Ovary (tissue), 9 donors: Measurements from ENCODE around the gene ST7. TPM values are rescaled to one million over a fixed set of nuclear protein-coding genes. Genes with fewer than 3 reads are reported as not detected.

Experiments used
- DNase-seq, 5 donors: peaks; one replicate each; pipeline ENCODE4 v3.0.0-alpha.2; 2019 to 2020
- H3K27ac ChIP-seq, 2 donors: fragments of 200-600 bp; one replicate each; pipeline versions ENCODE4 v1.5.1 to v1.8.0; 2019 to 2022
- H3K27me3 ChIP-seq: fragments of 200-600 bp; one replicate; pipeline ENCODE4 v1.8.0; 2022
- H3K36me3 ChIP-seq: fragments of 200-600 bp; sonication (generic); one replicate; pipeline ENCODE4 v1.5.1; 2019
- H3K4me1 ChIP-seq: one replicate; pipeline ENCODE4 v1.8.1; 2013; ENCODE audit warnings: mild to moderate bottlenecking, moderate library complexity; ENCODE audit not compliant: insufficient read depth
- H3K4me3 ChIP-seq: fragments of 200-600 bp; sonication (generic); one replicate; pipeline ENCODE4 v1.5.1; 2017
- H3K9me3 ChIP-seq, 2 donors: fragments of 200-600 bp in 1 of 2; sonication (generic) in 1 of 2; one replicate each; pipeline versions ENCODE4 v1.5.1 to v1.8.1; 2013 to 2019; ENCODE audit warnings: mild to moderate bottlenecking in 1 of 2, moderate library complexity in 1 of 2
- CTCF ChIP-seq, 3 donors: fragments of 450-650 bp in 2 of 3; fragments of 200-600 bp in 1 of 3; IDR thresholded peaks; one replicate each; pipeline versions ENCODE4 v1.5.1 to v1.8.0; 2016 to 2022; ENCODE audit warnings: antibody characterized with exemption in 3 of 3, mild to moderate bottlenecking in 1 of 3
- EP300 ChIP-seq: sonication (generic); formaldehyde crosslinking; IDR thresholded peaks from one replicate; pipeline ENCODE4 v1.6.1; 2017; ENCODE audit warnings: antibody characterized with exemption
- POLR2A ChIP-seq: fragments of 450-650 bp; IDR thresholded peaks from one replicate; pipeline ENCODE4 v1.6.1; 2017; ENCODE audit warnings: antibody characterized with exemption, mild to moderate bottlenecking, moderate library complexity
- WGBS, 3 donors: extraction: QIAGEN DNeasy Blood & Tissue Kit in 1 of 3; methylation state at CpG; one replicate each; pipeline versions ENCODE4 v1.1.5 to v1.1.7; 2013 to 2017; 5-methylcytosine and 5-hydroxymethylcytosine counted together
- intact Hi-C, 4 donors: fragments of 100-400 bp; cut with DNase I; formaldehyde crosslinking; loops; one replicate each; pipeline versions ENCODE4 v1.11.0 to v1.15.1; 2022 to 2023
- polyA plus RNA-seq, 2 donors: library from polyadenylated mRNA; stranded (reverse); fragments of 200-250 nt in 1 of 2; fragments of 350-450 nt in 1 of 2; fragmentation: Illumina TruSeq in 1 of 2; extraction: RNeasy Lipid Tissue Mini Kit (QIAGEN cat#74804) in 1 of 2; gene quantifications; one replicate each; pipeline ENCODE4 v1.2.3, GENCODE V29; 2013 to 2014
- total RNA-seq, 7 donors: library from RNA; depleted of rRNA in 2 of 7; stranded (reverse); fragments of >200 nt in 2 of 7; fragmentation: NEBNext Ultra II Directional in 3 of 7; extraction: Animal tissue kit (Norgen Biotek cat#: 25700) in 3 of 7; gene quantifications; one replicate each; pipeline versions ENCODE4 v1.1.0 to v1.2.4, GENCODE V29; 2016 to 2023
- donor health status: DM: no; HTN: no; CAD: no; lungs with moderate emphysema.
- donor health status: DM: no; HTN: no; CAD: no.
- donor health status: Bipolar disorder and iron deficiency.
- donor health status: DM: yes; HTN: yes; CAD: no.
- donor health status: DM: no; HTN: no; CAD: no.
- donor health status: DM: yes; HTN: yes; CAD: no.

Gene ST7
- total and polyA plus RNA-seq, 9 donors, result 14.1 to 37.7 (median 18.8) TPM

GRCh38 chr7:116966601-116967000 lies 13.3 kb downstream of the ST7 start:
- no peak overlapping the region for H3K27ac ChIP-seq

DNA sequence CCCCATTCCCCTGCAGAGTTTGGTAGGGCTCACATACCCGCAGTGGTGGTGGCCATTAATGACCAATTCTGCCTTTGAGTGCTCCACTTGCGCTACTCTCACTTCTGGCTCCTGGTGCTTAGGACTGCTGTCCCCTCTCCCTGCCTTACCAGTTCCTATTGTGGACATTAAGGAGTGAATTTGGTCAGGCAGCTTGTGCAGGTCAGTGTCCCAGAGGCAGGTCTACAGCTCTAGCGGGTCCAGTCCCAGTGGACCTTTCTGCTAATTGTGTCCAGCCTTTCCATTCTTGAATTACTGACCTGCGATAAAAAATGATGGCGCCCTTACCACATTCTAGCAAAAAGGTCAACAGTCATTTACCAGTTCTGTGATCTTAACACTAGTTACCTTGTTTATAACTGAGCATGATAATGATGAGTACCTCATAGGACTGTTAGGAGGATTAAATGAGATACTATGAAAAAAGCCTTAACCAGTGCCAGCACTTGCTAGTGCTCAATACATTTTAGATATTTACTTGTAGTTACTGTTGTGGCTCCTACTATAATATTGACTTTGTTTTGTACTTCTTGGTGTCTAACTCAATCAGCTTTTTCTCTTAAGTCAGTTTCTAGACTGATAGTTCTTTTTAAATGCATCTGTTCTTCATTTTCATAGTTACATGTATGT lies 14.1 kb downstream of the ST7 start:
- no peaks in the 10 kb centered on the region for H3K9me3 ChIP-seq
- H3K36me3 ChIP-seq, result no peaks in the 10 kb centered on the region
- no peak for TF ChIP-seq POLR2A
- TF ChIP-seq EP300, result no peak
- TF ChIP-seq CTCF (IDR thresholded peaks at IDR 0.05), result no peak
- 99 to 100% (median 99%) methylated on average over 5 of the region's 5 CpGs for WGBS, 3 donors
- no peak overlapping the region for H3K4me3 ChIP-seq
- DNase-seq, result no peak
- no peaks in the 10 kb centered on the region for H3K4me1 ChIP-seq
- H3K27ac ChIP-seq, result no peak overlapping the region
- intact Hi-C loops, result no loop called here
- no peaks in the 10 kb centered on the region for H3K27me3 ChIP-seq

More at GRCh38 chr7:116966601-116967000, 13.3 kb downstream of the ST7 start:
- Histone ChIP-seq H3K9me3 (no peaks in the 10 kb centered on the region), H3K36me3 (no peaks in the 10 kb centered on the region), H3K27me3 (no peaks in the 10 kb centered on the region), H3K4me1 (no peaks in the 10 kb centered on the region), H3K4me3 (no peak overlapping the region)
- TF ChIP-seq POLR2A, result no peak
- no peak for TF ChIP-seq EP300
- TF ChIP-seq CTCF (IDR thresholded peaks at IDR 0.05), result no peak
- intact Hi-C loops, result no loop called here
- no peak for DNase-seq

DNA sequence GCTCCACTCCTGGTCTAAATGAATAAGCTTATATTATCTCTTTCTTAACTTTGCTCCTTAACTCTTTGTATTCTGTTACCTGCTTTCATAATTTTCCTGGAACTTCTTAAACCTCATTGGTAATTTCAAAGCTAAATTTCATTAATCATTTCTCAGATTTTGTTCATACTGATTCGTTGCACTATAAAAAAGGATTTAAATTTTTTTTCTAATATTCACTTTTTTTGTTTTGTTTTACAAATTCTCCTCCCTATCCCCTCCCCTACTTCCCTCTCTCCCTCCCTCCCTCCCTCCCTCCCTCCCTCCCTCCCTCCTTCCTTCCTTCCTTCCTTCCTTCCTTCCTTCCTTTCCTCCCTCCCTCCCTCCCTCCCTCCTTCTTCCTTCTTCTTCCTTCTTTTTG lies 14.7 kb downstream of the ST7 start:
- Histone ChIP-seq H3K27ac (no peak overlapping the region), H3K4me1 (no peaks in the 10 kb centered on the region), H3K36me3 (no peaks in the 10 kb centered on the region), H3K4me3 (no peak overlapping the region), H3K9me3 (no peaks in the 10 kb centered on the region), H3K27me3 (no peaks in the 10 kb centered on the region)
- WGBS, 3 donors, result 74 to 89% (median 89%) methylated on average over 1 of the region's 1 CpG
- TF ChIP-seq EP300 (no peak), POLR2A (no peak), CTCF (IDR thresholded peaks at IDR 0.05) (no peak)
- no peak for DNase-seq
- intact Hi-C loops, result no loop called here

- Histone ChIP-seq H3K9me3 (no peaks in the 10 kb centered on the region), H3K27me3 (no peaks in the 10 kb centered on the region), H3K36me3 (no peaks in the 10 kb centered on the region), H3K4me3 (no peak overlapping the region), H3K4me1 (no peaks in the 10 kb centered on the region), H3K27ac (no peak overlapping the region)
- TF ChIP-seq EP300 (no peak), CTCF (IDR thresholded peaks at IDR 0.05) (no peak), POLR2A (no peak)
- no peak for DNase-seq
- intact Hi-C loops, result no loop called here
These were observed 15.3 kb downstream of the ST7 start for GRCh38 chr7:116968631-116969030.
